GM19025 (cell line): Measurements from ENCODE around the gene RHOG.
"Not testable (repeated sequence)": the region's sequence is repeated elsewhere in the genome, so short reads cannot be mapped to it uniquely, and the experiment has no call there.

Experiments
- ATAC-seq: cut with Tn5 transposase; IDR thresholded peaks from one replicate; pipeline ENCODE4 v1.9.1; 2021; ENCODE audit warnings: mild to moderate bottlenecking, low read depth, moderate library complexity; ENCODE audit not compliant: unreplicated experiment

The RHOG gene

GRCh38 chr11:3814832-3815231 lies 25.9 kb downstream of the RHOG start:
- not testable (repeated sequence) for ATAC-seq

GRCh38 chr11:3810951-3811350 lies 29.8 kb downstream of the RHOG start:
- ATAC-seq = no peak

GRCh38 chr11:3810446-3810845 lies 30.3 kb downstream of the RHOG start:
- no peak for ATAC-seq

- no peak for ATAC-seq
Observed at GRCh38 chr11:3809624-3809928, 31.2 kb downstream of the RHOG start.

GRCh38 chr11:3808861-3809623 lies 31.7 kb downstream of the RHOG start:
- ATAC-seq = peak; percentile 59

GRCh38 chr11:3807909-3808860 lies 32.6 kb downstream of the RHOG start, which contains the start of gene PGAP2:
Gene PGAP2 (plus strand): TSS chr11:3808560. CDS start chr11:3811260, 2,700 bp downstream.
- ATAC-seq = peak; percentile 75

GRCh38 chr11:3803726-3804495 lies 36.8 kb downstream of the RHOG start:
- no peak for ATAC-seq

- ATAC-seq = no peak
Observed at GRCh38 chr11:3802011-3802790, 38.6 kb downstream of the RHOG start.

GRCh38 chr11:3799873-3800272 lies 40.9 kb downstream of the RHOG start:
- ATAC-seq = no peak

- ATAC-seq = no peak
Observed at GRCh38 chr11:3799143-3799542, 41.6 kb downstream of the RHOG start.

- ATAC-seq = peak; percentile 89
Observed at GRCh38 chr11:3797329-3798090, 43.2 kb downstream of the RHOG start, which contains the start of gene NUP98. Gene NUP98 (minus strand): TSS chr11:3797554. CDS start chr11:3782117, 15,437 bp downstream.

- peak; percentile 17 for ATAC-seq
Observed at GRCh38 chr11:3796801-3797328, 43.9 kb downstream of the RHOG start.

- ATAC-seq = no peak
Observed at GRCh38 chr11:3796346-3796745, 44.4 kb downstream of the RHOG start.

- ATAC-seq = no peak
Observed at GRCh38 chr11:3796002-3796311, 44.8 kb downstream of the RHOG start.

- ATAC-seq = no peak
Observed at GRCh38 chr11:3795131-3796001, 45.4 kb downstream of the RHOG start.

GRCh38 chr11:3794387-3794786 lies 46.4 kb downstream of the RHOG start:
- not testable (repeated sequence) for ATAC-seq

GRCh38 chr11:3786781-3787428 lies 53.9 kb downstream of the RHOG start:
- ATAC-seq = no peak

GRCh38 chr11:3783611-3784010 lies 57.1 kb downstream of the RHOG start:
- no peak for ATAC-seq
